K562 (cell line): Measurements from ENCODE around the gene TRMT1. TPM values are rescaled to one million over a fixed set of nuclear protein-coding genes. Genes with fewer than 3 reads are reported as not detected.

Experiments
- ASH1L ChIP-seq: fragments of 450-650 bp; IDR thresholded peaks from 2 replicates; pipeline ENCODE4 v1.6.1; 2018; ENCODE audit warnings: borderline replicate concordance, mild to moderate bottlenecking, low read depth; ENCODE audit not compliant: partially characterized antibody
- DIDO1 ChIP-seq: fragments of 450-650 bp; IDR thresholded peaks from 2 replicates; pipeline ENCODE4 v1.6.1; 2016; ENCODE audit warnings: low read depth, missing biosample characterization, missing genetic modification characterization
- GABPB2 ChIP-seq: fragments of 250-450 bp; sonication (Bioruptor Pico); conservative IDR thresholded peaks from 2 replicates; pipeline ENCODE4 v1.5.1; 2021; ENCODE audit warnings: mild to moderate bottlenecking
- HCFC1 ChIP-seq: IDR thresholded peaks from 2 replicates; pipeline ENCODE4 v1.6.1; 2012; ENCODE audit warnings: low read depth, low read length, improper control_type of control experiment
- LEF1 ChIP-seq: fragments of 450-650 bp; IDR thresholded peaks from 2 replicates; pipeline ENCODE4 v1.6.1; 2016; ENCODE audit warnings: mild to moderate bottlenecking
- MTF1 ChIP-seq: fragments of 250-450 bp; sonication (Bioruptor Pico); IDR thresholded peaks from 2 replicates; pipeline ENCODE4 v1.9.0; 2021; ENCODE audit warnings: moderate library complexity, mild to moderate bottlenecking, inconsistent platforms, borderline replicate concordance
- ZSCAN32 ChIP-seq: fragments of 450-650 bp; formaldehyde crosslinking; IDR thresholded peaks from 2 replicates; pipeline ENCODE4 v1.4.0; 2020; ENCODE audit warnings: mild to moderate bottlenecking, moderate library complexity
- polyA plus RNA-seq, 8 experiments: library from polyadenylated mRNA; depleted of rRNA in 4 of 8; stranded (reverse) in 5 of 8; unstranded in 3 of 8; fragments of >200 nt; fragmentation: Nextera tagmentation in 2 of 8; fragmentation: Illumina TruSeq in 1 of 8; extraction: Ambion mirVana in 2 of 8; extraction: Trizol in 1 of 8; gene quantifications; 2 replicates each; pipeline versions ENCODE4 v1.2.1 to v1.2.3, GENCODE V29; 2011 to 2014; ENCODE audit warnings: inconsistent platforms in 1 of 8, missing spikeins in 1 of 8
- total RNA-seq, 7 experiments: library from RNA; depleted of rRNA in 6 of 7; stranded (reverse); fragments of >200 nt in 6 of 7; fragmentation: Illumina TruSeq in 2 of 7; extraction: Trizol in 2 of 7; gene quantifications; 2 replicates each; pipeline versions ENCODE4 v1.2.1 to v1.2.3, GENCODE V29; 2011 to 2021; ENCODE audit warnings: low replicate concordance in 1 of 7
- TF ChIP-seq, protein P1 (sequence below): fragments of 250-450 bp; sonication (Bioruptor Pico); IDR thresholded peaks from 2 replicates; pipeline ENCODE4 v1.5.0; 2021; ENCODE audit warnings: mild to moderate bottlenecking, borderline replicate concordance
- TF ChIP-seq, protein P2 (sequence below), 2 experiments: fragments of 450-650 bp in 1 of 2; sonication (generic) in 1 of 2; formaldehyde crosslinking in 1 of 2; IDR thresholded peaks; 2 replicates each; pipeline versions ENCODE4 v1.7.1 to v1.9.0; 2016 to 2022; ENCODE audit warnings: inconsistent platforms in 1 of 2, mild to moderate bottlenecking in 1 of 2, missing genetic modification reagents in 1 of 2
- TF ChIP-seq, protein P3 (sequence below): fragments of 250-450 bp; sonication (Bioruptor Pico); IDR thresholded peaks from 2 replicates; pipeline ENCODE4 v1.8.0; 2022; ENCODE audit warnings: moderate library complexity, mild to moderate bottlenecking, inconsistent platforms
- TF ChIP-seq, protein P4 (sequence below): fragments of 250-450 bp; sonication (Bioruptor Pico); IDR thresholded peaks from 2 replicates; pipeline ENCODE4 v1.8.0; 2021; ENCODE audit warnings: mild to moderate bottlenecking, moderate library complexity

TRMT1 gene
- total and polyA plus RNA-seq, 9 of the 15 experiments (the other 6 are each of a cell fraction or from before 2014, with no cell fraction given), result 5.8 to 158 (median 54.3) TPM

DNA sequence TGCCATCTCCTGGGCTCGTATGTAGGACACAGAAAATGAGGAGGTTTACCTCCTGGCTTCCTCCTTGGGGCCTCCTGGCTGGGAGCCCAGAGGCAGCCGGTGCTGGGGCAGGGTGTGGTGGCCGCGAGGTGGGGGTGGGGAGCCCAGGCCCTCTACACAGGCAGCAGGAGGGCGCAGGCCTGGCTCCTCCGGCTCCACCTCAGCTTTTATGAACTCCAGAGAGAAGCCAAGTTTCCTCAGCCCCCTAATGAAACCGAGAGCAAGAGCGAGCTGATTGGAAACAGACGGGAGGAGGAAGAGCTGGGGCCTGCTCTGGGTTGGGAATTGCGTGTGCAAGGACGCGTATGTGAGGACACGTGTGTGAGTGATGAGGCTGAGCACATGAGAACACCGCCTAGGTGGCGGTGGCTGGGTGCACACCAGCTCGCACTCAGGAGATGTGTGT, 37.0 kb downstream of the TRMT1 start (continued):
- no peak for TF ChIP-seq GABPB2 (CRISPR knock-in tag)
- TF ChIP-seq ASH1L, result no peak
- TF ChIP-seq MTF1 (CRISPR knock-in tag), result no peak
- TF ChIP-seq DIDO1 (tag), result no peak
- TF ChIP-seq HCFC1, result no peak
- TF ChIP-seq, protein P1, sequence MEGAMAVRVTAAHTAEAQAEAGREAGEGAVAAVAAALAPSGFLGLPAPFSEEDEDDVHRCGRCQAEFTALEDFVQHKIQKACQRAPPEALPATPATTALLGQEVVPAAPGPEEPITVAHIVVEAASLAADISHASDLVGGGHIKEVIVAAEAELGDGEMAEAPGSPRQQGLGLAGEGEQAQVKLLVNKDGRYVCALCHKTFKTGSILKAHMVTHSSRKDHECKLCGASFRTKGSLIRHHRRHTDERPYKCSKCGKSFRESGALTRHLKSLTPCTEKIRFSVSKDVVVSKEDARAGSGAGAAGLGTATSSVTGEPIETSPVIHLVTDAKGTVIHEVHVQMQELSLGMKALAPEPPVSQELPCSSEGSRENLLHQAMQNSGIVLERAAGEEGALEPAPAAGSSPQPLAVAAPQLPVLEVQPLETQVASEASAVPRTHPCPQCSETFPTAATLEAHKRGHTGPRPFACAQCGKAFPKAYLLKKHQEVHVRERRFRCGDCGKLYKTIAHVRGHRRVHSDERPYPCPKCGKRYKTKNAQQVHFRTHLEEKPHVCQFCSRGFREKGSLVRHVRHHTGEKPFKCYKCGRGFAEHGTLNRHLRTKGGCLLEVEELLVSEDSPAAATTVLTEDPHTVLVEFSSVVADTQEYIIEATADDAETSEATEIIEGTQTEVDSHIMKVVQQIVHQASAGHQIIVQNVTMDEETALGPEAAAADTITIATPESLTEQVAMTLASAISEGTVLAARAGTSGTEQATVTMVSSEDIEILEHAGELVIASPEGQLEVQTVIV (CRISPR knock-in tag), result no peak
- TF ChIP-seq, protein P2, sequence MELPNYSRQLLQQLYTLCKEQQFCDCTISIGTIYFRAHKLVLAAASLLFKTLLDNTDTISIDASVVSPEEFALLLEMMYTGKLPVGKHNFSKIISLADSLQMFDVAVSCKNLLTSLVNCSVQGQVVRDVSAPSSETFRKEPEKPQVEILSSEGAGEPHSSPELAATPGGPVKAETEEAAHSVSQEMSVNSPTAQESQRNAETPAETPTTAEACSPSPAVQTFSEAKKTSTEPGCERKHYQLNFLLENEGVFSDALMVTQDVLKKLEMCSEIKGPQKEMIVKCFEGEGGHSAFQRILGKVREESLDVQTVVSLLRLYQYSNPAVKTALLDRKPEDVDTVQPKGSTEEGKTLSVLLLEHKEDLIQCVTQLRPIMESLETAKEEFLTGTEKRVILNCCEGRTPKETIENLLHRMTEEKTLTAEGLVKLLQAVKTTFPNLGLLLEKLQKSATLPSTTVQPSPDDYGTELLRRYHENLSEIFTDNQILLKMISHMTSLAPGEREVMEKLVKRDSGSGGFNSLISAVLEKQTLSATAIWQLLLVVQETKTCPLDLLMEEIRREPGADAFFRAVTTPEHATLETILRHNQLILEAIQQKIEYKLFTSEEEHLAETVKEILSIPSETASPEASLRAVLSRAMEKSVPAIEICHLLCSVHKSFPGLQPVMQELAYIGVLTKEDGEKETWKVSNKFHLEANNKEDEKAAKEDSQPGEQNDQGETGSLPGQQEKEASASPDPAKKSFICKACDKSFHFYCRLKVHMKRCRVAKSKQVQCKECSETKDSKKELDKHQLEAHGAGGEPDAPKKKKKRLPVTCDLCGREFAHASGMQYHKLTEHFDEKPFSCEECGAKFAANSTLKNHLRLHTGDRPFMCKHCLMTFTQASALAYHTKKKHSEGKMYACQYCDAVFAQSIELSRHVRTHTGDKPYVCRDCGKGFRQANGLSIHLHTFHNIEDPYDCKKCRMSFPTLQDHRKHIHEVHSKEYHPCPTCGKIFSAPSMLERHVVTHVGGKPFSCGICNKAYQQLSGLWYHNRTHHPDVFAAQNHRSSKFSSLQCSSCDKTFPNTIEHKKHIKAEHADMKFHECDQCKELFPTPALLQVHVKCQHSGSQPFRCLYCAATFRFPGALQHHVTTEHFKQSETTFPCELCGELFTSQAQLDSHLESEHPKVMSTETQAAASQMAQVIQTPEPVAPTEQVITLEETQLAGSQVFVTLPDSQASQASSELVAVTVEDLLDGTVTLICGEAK (IDR thresholded peaks at IDR 0.05), result no peak
- TF ChIP-seq, protein P2 (CRISPR knock-in tag; IDR thresholded peaks at IDR 0.05), result no peak
- TF ChIP-seq, protein P3, sequence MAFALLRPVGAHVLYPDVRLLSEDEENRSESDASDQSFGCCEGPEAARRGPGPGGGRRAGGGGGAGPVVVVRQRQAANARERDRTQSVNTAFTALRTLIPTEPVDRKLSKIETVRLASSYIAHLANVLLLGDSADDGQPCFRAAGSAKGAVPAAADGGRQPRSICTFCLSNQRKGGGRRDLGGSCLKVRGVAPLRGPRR (CRISPR knock-in tag), result 0 out of 2 replicates have a peak, but pooled peaks have one; percentile 42
- TF ChIP-seq LEF1, result peak; percentile 74; the same call in 1 of the 2 replicates
- no peak for TF ChIP-seq ZSCAN32 (CRISPR knock-in tag)
- TF ChIP-seq, protein P4, sequence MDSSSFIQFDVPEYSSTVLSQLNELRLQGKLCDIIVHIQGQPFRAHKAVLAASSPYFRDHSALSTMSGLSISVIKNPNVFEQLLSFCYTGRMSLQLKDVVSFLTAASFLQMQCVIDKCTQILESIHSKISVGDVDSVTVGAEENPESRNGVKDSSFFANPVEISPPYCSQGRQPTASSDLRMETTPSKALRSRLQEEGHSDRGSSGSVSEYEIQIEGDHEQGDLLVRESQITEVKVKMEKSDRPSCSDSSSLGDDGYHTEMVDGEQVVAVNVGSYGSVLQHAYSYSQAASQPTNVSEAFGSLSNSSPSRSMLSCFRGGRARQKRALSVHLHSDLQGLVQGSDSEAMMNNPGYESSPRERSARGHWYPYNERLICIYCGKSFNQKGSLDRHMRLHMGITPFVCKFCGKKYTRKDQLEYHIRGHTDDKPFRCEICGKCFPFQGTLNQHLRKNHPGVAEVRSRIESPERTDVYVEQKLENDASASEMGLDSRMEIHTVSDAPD (CRISPR knock-in tag), result no peak
